LNCaP clone FGC (cell line): ENCODE results near the gene FBXW4.

ENCODE experiments used
- DNase-seq: peaks from one replicate; pipeline ENCODE4 v3.0.0-alpha.2; 2011; ENCODE audit warnings: low read depth
- H3K4me3 ChIP-seq: 2 replicates; pipeline ENCODE4 v1.5.1; 2011; ENCODE audit warnings: mild to moderate bottlenecking, low read depth, low read length, control low read depth
- TF ChIP-seq, protein P1 (sequence below): IDR thresholded peaks from 2 replicates; pipeline ENCODE4 v1.5.1; 2012; ENCODE audit warnings: mild to moderate bottlenecking; ENCODE audit not compliant: control insufficient read depth, insufficient read depth; ENCODE audit errors: extremely low read depth

FBXW4 gene

GRCh38 chr10:101588879-101589278, 106.1 kb downstream of the FBXW4 start:
- no peak for DNase-seq
- H3K4me3 ChIP-seq = peak overlapping the region; percentile 75
- TF ChIP-seq, protein P1, sequence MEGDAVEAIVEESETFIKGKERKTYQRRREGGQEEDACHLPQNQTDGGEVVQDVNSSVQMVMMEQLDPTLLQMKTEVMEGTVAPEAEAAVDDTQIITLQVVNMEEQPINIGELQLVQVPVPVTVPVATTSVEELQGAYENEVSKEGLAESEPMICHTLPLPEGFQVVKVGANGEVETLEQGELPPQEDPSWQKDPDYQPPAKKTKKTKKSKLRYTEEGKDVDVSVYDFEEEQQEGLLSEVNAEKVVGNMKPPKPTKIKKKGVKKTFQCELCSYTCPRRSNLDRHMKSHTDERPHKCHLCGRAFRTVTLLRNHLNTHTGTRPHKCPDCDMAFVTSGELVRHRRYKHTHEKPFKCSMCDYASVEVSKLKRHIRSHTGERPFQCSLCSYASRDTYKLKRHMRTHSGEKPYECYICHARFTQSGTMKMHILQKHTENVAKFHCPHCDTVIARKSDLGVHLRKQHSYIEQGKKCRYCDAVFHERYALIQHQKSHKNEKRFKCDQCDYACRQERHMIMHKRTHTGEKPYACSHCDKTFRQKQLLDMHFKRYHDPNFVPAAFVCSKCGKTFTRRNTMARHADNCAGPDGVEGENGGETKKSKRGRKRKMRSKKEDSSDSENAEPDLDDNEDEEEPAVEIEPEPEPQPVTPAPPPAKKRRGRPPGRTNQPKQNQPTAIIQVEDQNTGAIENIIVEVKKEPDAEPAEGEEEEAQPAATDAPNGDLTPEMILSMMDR = no peak

GRCh38 chr10:101587725-101588653, 107.0 kb downstream of the FBXW4 start, which contains the start of the genes DPCD and POLL:
Gene DPCD (plus strand): TSS chr10:101588321. CDS start chr10:101588337, 16 bp downstream.
Gene POLL (minus strand): TSS chr10:101588257. CDS start chr10:101587360, 897 bp downstream.
- H3K4me3 ChIP-seq = peak within 1 kb of the TSS; percentile 75
- TF ChIP-seq, protein P1 = no peak
- peak; percentile 76 for DNase-seq

DNA sequence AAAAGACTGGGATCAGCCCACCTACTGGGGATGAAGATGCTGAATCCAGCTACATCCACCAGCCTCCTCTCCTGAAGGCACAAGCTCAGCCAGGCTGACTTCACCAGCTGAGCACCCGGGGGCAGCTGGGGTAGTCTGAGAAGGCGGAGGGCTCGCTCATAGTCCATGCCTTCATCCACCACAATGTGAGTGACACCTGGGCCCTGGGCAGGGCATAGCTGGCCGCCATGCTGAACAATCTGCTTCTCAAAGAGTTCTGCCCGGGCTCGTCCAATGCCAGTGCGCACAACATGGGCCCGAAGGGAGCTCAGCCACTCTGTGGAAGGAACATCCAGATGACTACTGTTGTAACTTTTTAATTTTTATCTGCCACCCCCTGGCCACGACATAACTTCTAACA, 109.1 kb downstream of the FBXW4 start:
- no peak overlapping the region for H3K4me3 ChIP-seq
- TF ChIP-seq, protein P1 = no peak
- DNase-seq = no peak

DNA sequence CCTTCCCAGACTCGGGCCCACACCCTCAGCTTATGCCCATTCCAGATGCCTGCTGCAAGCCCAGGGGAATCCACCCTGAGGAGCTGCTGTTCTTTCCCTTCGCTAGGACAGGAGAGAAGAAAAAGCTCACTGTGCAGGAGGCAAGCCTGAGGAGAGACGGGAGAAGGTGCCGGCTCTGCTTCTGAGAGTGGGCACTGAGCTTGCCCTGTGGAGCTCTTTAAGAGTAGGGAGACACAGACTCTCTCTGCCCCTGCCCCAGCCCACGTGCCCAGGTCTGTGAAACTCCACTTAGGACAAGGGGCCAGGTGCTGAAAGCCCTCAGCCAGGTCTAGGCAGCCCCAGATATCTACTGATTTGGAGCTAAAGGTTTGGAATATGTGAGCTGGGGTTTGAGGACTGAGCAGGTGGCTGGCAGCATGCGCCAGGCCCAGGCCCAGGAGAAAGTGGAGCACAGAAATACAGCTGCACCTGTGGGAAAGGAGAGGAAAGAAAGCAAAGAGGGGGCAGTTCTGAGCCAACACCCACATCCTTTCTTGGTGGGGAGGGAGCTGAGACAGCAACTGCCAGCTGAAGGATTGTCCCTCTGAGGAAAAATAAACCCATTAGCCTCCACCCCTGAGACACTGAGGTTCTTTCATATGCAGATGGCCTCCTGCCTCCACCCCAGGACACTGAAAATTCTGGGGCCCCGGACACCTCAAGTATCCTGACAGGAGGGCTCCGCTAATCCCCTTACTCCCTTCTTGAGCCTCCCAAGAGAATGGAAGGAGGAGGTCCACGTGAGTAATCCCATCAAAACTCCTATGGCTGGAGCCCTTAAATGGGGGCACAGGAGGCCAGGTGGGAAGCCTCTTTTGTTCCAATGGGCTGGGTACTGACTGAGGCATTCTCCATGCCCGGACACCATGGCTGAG, 114.2 kb downstream of the FBXW4 start:
- no peak overlapping the region for H3K4me3 ChIP-seq
- TF ChIP-seq, protein P1 = no peak
- DNase-seq = no peak

DNA sequence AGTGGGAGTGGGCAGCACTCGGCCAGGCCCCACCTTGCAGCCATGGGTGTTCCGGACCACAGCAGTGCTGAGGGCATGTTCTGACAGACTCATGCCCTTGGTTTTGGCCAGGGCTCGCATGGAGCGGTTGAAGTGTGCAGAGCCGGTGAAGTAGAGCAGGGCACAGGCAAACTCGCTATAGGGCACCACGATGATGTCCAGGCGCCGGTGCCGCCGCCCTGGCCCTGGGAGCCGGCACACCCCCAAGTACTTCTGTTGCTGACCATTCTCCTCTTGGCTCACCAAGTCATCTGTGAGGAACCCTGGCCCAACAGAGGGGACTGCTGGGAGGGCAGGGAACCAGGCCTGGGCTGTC, 115.5 kb downstream of the FBXW4 start:
- TF ChIP-seq, protein P1 = no peak
- no peak overlapping the region for H3K4me3 ChIP-seq
- no peak for DNase-seq

GRCh38 chr10:101578803-101579515, 116.0 kb downstream of the FBXW4 start:
- no peak overlapping the region for H3K4me3 ChIP-seq
- TF ChIP-seq, protein P1 = no peak
- DNase-seq = no peak
